GM23338 (cell line): ENCODE measurements around the gene CDK18.

ENCODE experiments used
- CTCF ChIP-seq, 2 experiments: fragments of 200-600 bp in 1 of 2; sonication (generic) in 1 of 2; conservative IDR thresholded peaks; 2 replicates each; pipeline versions ENCODE4 v1.5.1 to v1.6.1; 2016 to 2017; ENCODE audit warnings: antibody characterized with exemption in 2 of 2, low read depth in 2 of 2, mild to moderate bottlenecking in 2 of 2, moderate library complexity in 1 of 2
- EZH2 ChIP-seq: fragments of 200-600 bp; sonication (generic); IDR thresholded peaks from one replicate; pipeline ENCODE4 v1.8.0; 2017; ENCODE audit warnings: antibody characterized with exemption, mild to moderate bottlenecking, low read depth; ENCODE audit not compliant: unreplicated experiment
- EZH2phosphoT487 ChIP-seq: fragments of 200-600 bp; sonication (generic); IDR thresholded peaks from one replicate; pipeline ENCODE4 v1.8.1; 2018; ENCODE audit warnings: antibody characterized with exemption; ENCODE audit not compliant: unreplicated experiment
- JUNB ChIP-seq: IDR thresholded peaks from one replicate; pipeline ENCODE4 v1.6.1; 2016; ENCODE audit warnings: antibody characterized with exemption; ENCODE audit not compliant: unreplicated experiment
- NANOG ChIP-seq: IDR thresholded peaks from 2 replicates; pipeline ENCODE4 v1.6.1; 2016; ENCODE audit warnings: antibody characterized with exemption, borderline replicate concordance
- POLR2AphosphoS5 ChIP-seq: IDR thresholded peaks from 2 replicates; pipeline ENCODE4 v1.6.1; 2016; ENCODE audit warnings: antibody characterized with exemption, low read depth
- REST ChIP-seq: IDR thresholded peaks from one replicate; pipeline ENCODE4 v1.6.1; 2018; ENCODE audit warnings: antibody characterized with exemption; ENCODE audit not compliant: unreplicated experiment
- ZNF331 ChIP-seq: fragments of 250-450 bp; sonication (Bioruptor Pico); IDR thresholded peaks from 2 replicates; pipeline ENCODE4 v1.5.0; 2020; ENCODE audit warnings: low read depth, mild to moderate bottlenecking, moderate library complexity

GRCh38 chr1:205517288-205517687 lies 12.8 kb downstream of the CDK18 start:
- TF ChIP-seq REST = no peak
- no peak for TF ChIP-seq EZH2
- TF ChIP-seq POLR2AphosphoS5 = no peak
- no peak for TF ChIP-seq CTCF (conservative IDR thresholded peaks at IDR 0.05; ENCODE audit: low read depth in 2 of 2)
- TF ChIP-seq EZH2phosphoT487 = no peak
- TF ChIP-seq JUNB = no peak
- no peak for TF ChIP-seq NANOG
- TF ChIP-seq ZNF331 (CRISPR knock-in tag) = no peak
